Neural cell (in vitro differentiated cells): ENCODE measurements around the gene COL4A2. TPM values are rescaled to one million over a fixed set of nuclear protein-coding genes. Genes with fewer than 3 reads are reported as not detected.

Experiments used
- H2AFZ ChIP-seq: fragments of 200-600, 300-800 bp; sonication (generic), shearing (Covaris generic); 2 replicates; pipeline ENCODE4 v1.6.0; 2014; ENCODE audit warnings: low read depth, mild to moderate bottlenecking, antibody characterized with exemption, low read length, moderate library complexity
- H3F3A ChIP-seq: fragments of 200-600 bp; shearing (Covaris generic); 2 replicates; pipeline ENCODE4 v1.6.1; 2016; ENCODE audit warnings: mild to moderate bottlenecking, moderate library complexity, mixed read lengths, antibody characterized with exemption, low read length; ENCODE audit not compliant: insufficient read depth, poor library complexity, severe bottlenecking
- H3K27ac ChIP-seq: fragments of 200-600, 300-800 bp; sonication (generic), shearing (Covaris generic); 2 replicates; pipeline ENCODE4 v1.5.1; 2014; ENCODE audit warnings: mild to moderate bottlenecking, low read length, moderate library complexity
- H3K27me3 ChIP-seq: fragments of 300-800, 200-600 bp; sonication (generic), shearing (Covaris generic); 2 replicates; pipeline ENCODE4 v1.6.0; 2014; ENCODE audit warnings: mild to moderate bottlenecking, low read depth, low read length, moderate library complexity; ENCODE audit not compliant: insufficient read depth
- H3K36me3 ChIP-seq: fragments of 300-800, 200-600 bp; sonication (generic), shearing (Covaris generic); 2 replicates; pipeline ENCODE4 v1.5.1; 2014; ENCODE audit warnings: mild to moderate bottlenecking, antibody characterized with exemption, low read length, moderate library complexity; ENCODE audit not compliant: insufficient read depth
- H3K4me2 ChIP-seq: fragments of 300-800, 200-600 bp; sonication (generic), shearing (Covaris generic); 2 replicates; pipeline ENCODE4 v1.6.0; 2014; ENCODE audit warnings: mild to moderate bottlenecking, low read length
- H3K4me3 ChIP-seq: fragments of 300-800, 200-600 bp; sonication (generic), shearing (Covaris generic); 2 replicates; pipeline ENCODE4 v1.5.1; 2014; ENCODE audit warnings: mild to moderate bottlenecking, low read length, moderate library complexity
- H3K79me2 ChIP-seq: fragments of 200-600 bp; shearing (Covaris generic); replicated peaks from 2 replicates; pipeline ENCODE4 v1.6.0; 2014; ENCODE audit warnings: mild to moderate bottlenecking, low read length, moderate library complexity; ENCODE audit not compliant: insufficient read depth
- H3K9ac ChIP-seq: fragments of 300-800, 200-600 bp; sonication (generic), shearing (Covaris generic); 2 replicates; pipeline ENCODE4 v1.6.1; 2016; ENCODE audit warnings: mild to moderate bottlenecking, low read length, mixed read lengths
- H3K9me2 ChIP-seq: fragments of 200-600 bp; shearing (Covaris generic); 2 replicates; pipeline ENCODE4 v1.6.1; 2016; ENCODE audit warnings: mild to moderate bottlenecking, low read length, mixed read lengths; ENCODE audit not compliant: insufficient read depth
- H3K9me3 ChIP-seq: fragments of 200-600, 300-800 bp; sonication (generic), shearing (Covaris generic); 2 replicates; pipeline ENCODE4 v1.6.1; 2016; ENCODE audit warnings: mild to moderate bottlenecking, mixed run types, low read length, moderate library complexity, mixed read lengths
- H4K20me1 ChIP-seq: fragments of 200-600 bp; shearing (Covaris generic); 2 replicates; pipeline ENCODE4 v1.6.1; 2016; ENCODE audit warnings: mild to moderate bottlenecking, mixed run types; ENCODE audit not compliant: insufficient read depth
- CTCF ChIP-seq: fragments of 450-650 bp; IDR thresholded peaks from 2 replicates; pipeline ENCODE4 v1.5.1; 2014; ENCODE audit warnings: antibody characterized with exemption, mild to moderate bottlenecking, moderate library complexity; ENCODE audit not compliant: poor library complexity, severe bottlenecking
- EP300 ChIP-seq: fragments of 450-650 bp; conservative IDR thresholded peaks from 2 replicates; pipeline ENCODE4 v1.6.1; 2014; ENCODE audit warnings: antibody characterized with exemption, mild to moderate bottlenecking, moderate library complexity; ENCODE audit not compliant: poor library complexity, severe bottlenecking
- EZH2 ChIP-seq: fragments of 200-600, 300-800 bp; shearing (Covaris generic), sonication (generic); IDR thresholded peaks from 2 replicates; pipeline ENCODE4 v1.6.1; 2014; ENCODE audit warnings: antibody characterized with exemption, low read length, borderline replicate concordance, mild to moderate bottlenecking; ENCODE audit not compliant: insufficient read depth, poor library complexity, severe bottlenecking
- MXI1 ChIP-seq: fragments of 450-650 bp; conservative IDR thresholded peaks from 2 replicates; pipeline ENCODE4 v1.6.1; 2014; ENCODE audit warnings: antibody characterized with exemption, mild to moderate bottlenecking; ENCODE audit not compliant: poor library complexity, severe bottlenecking
- POLR2AphosphoS5 ChIP-seq: IDR thresholded peaks from 2 replicates; pipeline ENCODE4 v1.6.1; 2012
- RAD21 ChIP-seq: fragments of 450-650 bp; conservative IDR thresholded peaks from 2 replicates; pipeline ENCODE4 v1.6.1; 2014; ENCODE audit warnings: antibody characterized with exemption, mild to moderate bottlenecking, moderate library complexity
- REST ChIP-seq: IDR thresholded peaks from 2 replicates; pipeline ENCODE4 v1.6.1; 2012; ENCODE audit warnings: borderline replicate concordance
- SMC3 ChIP-seq: fragments of 450-650 bp; conservative IDR thresholded peaks from 2 replicates; pipeline ENCODE4 v1.6.1; 2014; ENCODE audit warnings: antibody characterized with exemption, mild to moderate bottlenecking, moderate library complexity; ENCODE audit not compliant: poor library complexity
- TAF1 ChIP-seq: IDR thresholded peaks from 2 replicates; pipeline ENCODE4 v1.6.1; 2012; ENCODE audit warnings: low read depth
- polyA plus RNA-seq: library from polyadenylated mRNA; depleted of rRNA; stranded (reverse); fragments of >200 nt; gene quantifications from 2 replicates; pipeline ENCODE4 v1.2.3, GENCODE V29; 2014

The COL4A2 gene
- polyA plus RNA-seq, 1 donor from 2014 or later = 30.8 TPM

GRCh38 chr13:110274687-110275086 lies 32.4 kb upstream of the COL4A2 start:
- Histone ChIP-seq H3K79me2 (no peaks in the 10 kb centered on the region), H3K27me3 (no peaks in the 10 kb centered on the region), H3K9me2 (no peaks in the 10 kb centered on the region), H2AFZ (no peak overlapping the region), H3K36me3 (no peaks in the 10 kb centered on the region), H4K20me1 (no peaks in the 10 kb centered on the region), H3K4me2 (no peak overlapping the region), H3K4me3 (no peak overlapping the region), H3F3A (no peaks in the 10 kb centered on the region), H3K9ac (no peak overlapping the region), H3K27ac (no peak overlapping the region), H3K9me3 (no peaks in the 10 kb centered on the region)
- no peak for TF ChIP-seq TAF1
- no peak for TF ChIP-seq EZH2
- no peak for TF ChIP-seq RAD21
- TF ChIP-seq REST = no peak
- no peak for TF ChIP-seq POLR2AphosphoS5
- TF ChIP-seq CTCF = no peak
- TF ChIP-seq EP300 = no peak
- no peak for TF ChIP-seq MXI1
- no peak for TF ChIP-seq SMC3

DNA sequence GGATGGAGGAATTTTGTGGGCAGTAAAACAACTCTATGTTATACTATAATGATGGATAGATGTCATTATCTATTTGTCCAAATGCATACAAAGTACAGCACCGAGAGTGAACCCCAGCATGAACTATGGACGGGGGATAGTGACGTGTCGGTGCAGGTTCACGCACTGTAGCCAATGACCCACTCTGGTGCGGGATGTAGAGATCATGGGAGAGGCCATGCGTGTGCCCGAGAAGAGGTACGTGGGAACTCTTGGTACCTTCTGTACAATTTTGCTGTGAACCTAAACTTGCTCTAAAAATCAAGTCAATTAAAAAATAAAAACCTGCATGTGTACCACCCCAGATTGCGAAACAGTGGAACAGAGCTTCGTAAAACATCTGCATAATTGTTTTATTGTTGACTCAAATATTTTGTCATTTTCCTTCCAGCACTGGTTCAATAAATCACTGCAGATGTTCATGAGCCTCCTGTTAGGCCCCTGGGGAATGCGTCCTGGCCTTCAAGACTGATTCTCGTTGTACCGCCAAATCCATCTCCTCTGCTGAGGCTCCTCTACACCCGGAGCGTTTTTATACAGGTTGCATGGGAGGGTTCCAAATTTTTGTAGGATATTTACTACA lies 31.0 kb upstream of the COL4A2 start:
- H3K9ac ChIP-seq = no peak overlapping the region
- no peaks in the 10 kb centered on the region for H4K20me1 ChIP-seq
- H3K27ac ChIP-seq = no peak overlapping the region
- H2AFZ ChIP-seq = no peak overlapping the region
- no peaks in the 10 kb centered on the region for H3K9me3 ChIP-seq
- no peaks in the 10 kb centered on the region for H3K9me2 ChIP-seq
- H3K4me3 ChIP-seq = no peak overlapping the region
- no peaks in the 10 kb centered on the region for H3K36me3 ChIP-seq
- no peak overlapping the region for H3K4me2 ChIP-seq
- H3F3A ChIP-seq = no peaks in the 10 kb centered on the region
- no peaks in the 10 kb centered on the region for H3K79me2 ChIP-seq
- no peak for TF ChIP-seq REST
- no peaks in the 10 kb centered on the region for H3K27me3 ChIP-seq
